Glomerular endothelial cell (primary cell): ENCODE measurements around the gene ADAM23. TPM values are rescaled to one million over a fixed set of nuclear protein-coding genes. Genes with fewer than 3 reads are reported as not detected.

ENCODE experiments used
- DNase-seq: peaks from one replicate; pipeline ENCODE4 v3.0.0-alpha.2; 2011; ENCODE audit warnings: low read depth, low spot score; ENCODE audit errors: extremely low read depth
- total RNA-seq: library from RNA; depleted of rRNA; stranded (reverse); fragments of >200 nt; gene quantifications from 2 replicates; pipeline ENCODE4 v1.2.3, GENCODE V29; 2015

ADAM23 gene
- total RNA-seq, 1 donor from 2014 or later, result 9.9 TPM

GRCh38 chr2:206627632-206628031 is 184.3 kb downstream of the ADAM23 start:
- DNase-seq, result no peak

GRCh38 chr2:206631340-206631739 is 188.0 kb downstream of the ADAM23 start:
- DNase-seq, result no peak

GRCh38 chr2:206635015-206635414 is 191.7 kb downstream of the ADAM23 start:
- DNase-seq, result no peak

GRCh38 chr2:206639636-206640035 is 196.3 kb downstream of the ADAM23 start:
- no peak for DNase-seq

- DNase-seq, result no peak
These were observed 197.9 kb downstream of the ADAM23 start for GRCh38 chr2:206641226-206641625.

GRCh38 chr2:206642075-206643025 is 199.0 kb downstream of the ADAM23 start, which contains the start of gene FAM237A:
Gene FAM237A (plus strand): TSS chr2:206642487. CDS start chr2:206644237, 1,750 bp downstream.
- DNase-seq, result peak; percentile 25

- DNase-seq, result no peak
These were observed 204.7 kb downstream of the ADAM23 start for GRCh38 chr2:206647985-206648384.

- no peak for DNase-seq
These were observed 213.8 kb downstream of the ADAM23 start for GRCh38 chr2:206657087-206657486.

GRCh38 chr2:206665251-206665650 is 221.9 kb downstream of the ADAM23 start:
- DNase-seq, result no peak

Other genes starting within 250 kb of the ADAM23 start
- 6.3 and 8.2 TPM in 2 replicates for gene ZDBF2, start 168.9 kb upstream of the ADAM23 start, total RNA-seq
- gene FAM237A, start 199.0 kb downstream of the ADAM23 start, total RNA-seq, result not detected in 2 replicates